A673 (cell line): Measurements from ENCODE around the gene MTHFD1L.

ENCODE experiments used
- CTCF ChIP-seq: fragments of 300-800, 200-600 bp; sonication (generic); conservative IDR thresholded peaks from 2 replicates; pipeline ENCODE4 v1.5.1; 2017; ENCODE audit warnings: low read depth, mild to moderate bottlenecking, antibody characterized with exemption, low read length, moderate library complexity, mixed read lengths
- EZH2 ChIP-seq: fragments of 200-600 bp; sonication (generic); IDR thresholded peaks from 2 replicates; pipeline ENCODE4 v1.6.1; 2017; ENCODE audit warnings: borderline replicate concordance, low read depth, mild to moderate bottlenecking, mixed read lengths, antibody characterized with exemption, low read length; ENCODE audit not compliant: poor library complexity, severe bottlenecking

- no peak for TF ChIP-seq CTCF
- TF ChIP-seq EZH2, result no peak
Observed at GRCh38 chr6:150886155-150886554, 20.7 kb downstream of the MTHFD1L start.
